Amniotic epithelial cell (primary cell): ENCODE data around the gene COL19A1.

Experiments
- DNase-seq: peaks from one replicate; pipeline ENCODE4 v3.0.0-alpha.2; 2010; ENCODE audit warnings: low read depth

COL19A1 gene

DNA sequence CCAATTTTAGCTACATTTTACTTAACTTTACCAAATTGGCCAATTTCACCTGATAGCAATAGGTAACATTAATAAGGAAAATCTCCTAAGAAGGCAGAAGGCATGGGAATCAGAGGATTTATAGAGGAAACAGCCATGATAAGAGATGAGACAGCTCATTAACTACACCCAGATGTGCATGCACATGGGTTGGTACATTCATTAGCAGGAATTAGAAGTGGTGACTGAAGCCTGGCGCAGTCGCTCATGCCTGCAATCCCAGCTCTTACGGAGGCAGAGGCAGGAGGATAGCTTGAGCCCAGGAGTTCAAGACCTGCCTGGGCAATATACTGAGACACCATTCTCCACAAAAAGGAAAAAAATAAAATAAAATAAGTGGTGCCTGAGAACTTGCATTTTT lies 263.0 kb downstream of the COL19A1 start:
- no peak for DNase-seq

- DNase-seq = no peak
Observed at GRCh38 chr6:70130865-70131264, 264.5 kb downstream of the COL19A1 start.

GRCh38 chr6:70131528-70131927 lies 265.2 kb downstream of the COL19A1 start:
- no peak for DNase-seq

- no peak for DNase-seq
Observed at GRCh38 chr6:70133246-70133645, 266.9 kb downstream of the COL19A1 start.

DNA sequence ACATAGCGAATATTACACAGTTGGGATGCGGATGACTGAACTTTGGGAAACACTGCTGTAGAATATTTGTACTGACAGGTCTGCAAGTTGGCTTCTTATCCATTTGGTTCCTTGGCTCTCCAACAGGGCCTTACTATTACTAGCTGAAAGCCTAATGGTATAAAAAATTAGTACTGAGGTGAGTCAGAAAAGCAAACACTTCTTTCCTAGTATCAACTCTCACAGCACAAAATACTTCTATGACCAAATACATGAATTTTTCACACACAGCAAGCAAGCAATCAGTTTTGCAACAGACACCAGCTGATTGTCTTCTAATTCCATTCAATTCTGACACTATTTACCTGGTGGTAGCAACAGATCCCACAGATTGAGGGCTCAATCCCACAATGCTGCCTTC lies 268.2 kb downstream of the COL19A1 start:
- DNase-seq = no peak

DNA sequence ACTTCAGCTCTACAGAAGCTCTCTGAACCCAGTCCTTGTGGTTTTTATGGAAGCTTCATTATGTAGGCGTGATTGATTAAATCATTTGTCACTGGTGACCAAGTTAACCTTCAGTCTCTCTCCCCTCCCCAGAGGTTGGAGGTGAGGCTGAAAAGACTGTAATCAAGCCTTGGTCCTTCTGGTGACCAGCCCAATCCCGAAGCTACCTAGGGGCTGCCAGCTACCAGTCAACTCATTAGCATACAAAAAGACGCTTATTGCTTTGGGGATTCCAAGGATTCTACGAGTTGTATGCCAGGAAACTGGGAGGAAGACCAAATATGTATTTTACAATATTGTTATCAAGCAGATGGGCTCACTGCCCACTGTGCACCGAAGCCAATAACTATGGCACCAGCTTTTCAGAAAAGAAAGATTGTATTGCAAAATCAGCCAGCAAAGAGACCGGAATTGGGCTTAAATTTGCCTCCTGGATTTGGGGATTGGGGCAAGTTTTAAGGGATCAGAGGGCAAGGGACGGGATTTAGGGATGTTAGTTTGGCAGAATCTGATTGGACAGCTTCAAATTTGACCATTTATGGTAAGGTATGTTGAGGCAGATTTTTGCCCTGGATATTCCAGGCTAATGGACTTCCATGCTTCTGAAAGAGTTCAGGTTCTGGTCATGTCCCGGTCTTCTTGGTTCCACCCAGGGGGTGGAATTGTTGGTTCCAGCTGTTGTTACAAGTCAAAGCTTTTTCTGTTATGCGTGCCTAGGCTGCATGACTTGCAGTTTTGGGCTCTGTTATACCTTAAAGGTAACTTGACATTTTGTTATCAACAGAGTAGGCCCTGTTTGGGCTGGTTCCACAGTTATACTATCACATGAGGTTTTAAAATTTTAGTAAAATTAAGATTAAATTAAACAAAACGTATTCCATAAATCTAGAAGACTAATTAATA lies 269.1 kb downstream of the COL19A1 start:
- DNase-seq = no peak

GRCh38 chr6:70136996-70137395 lies 270.6 kb downstream of the COL19A1 start:
- no peak for DNase-seq

GRCh38 chr6:70140496-70140895 lies 274.1 kb downstream of the COL19A1 start:
- DNase-seq = no peak

- DNase-seq = no peak
Observed at GRCh38 chr6:70142034-70142433, 275.7 kb downstream of the COL19A1 start.

DNA sequence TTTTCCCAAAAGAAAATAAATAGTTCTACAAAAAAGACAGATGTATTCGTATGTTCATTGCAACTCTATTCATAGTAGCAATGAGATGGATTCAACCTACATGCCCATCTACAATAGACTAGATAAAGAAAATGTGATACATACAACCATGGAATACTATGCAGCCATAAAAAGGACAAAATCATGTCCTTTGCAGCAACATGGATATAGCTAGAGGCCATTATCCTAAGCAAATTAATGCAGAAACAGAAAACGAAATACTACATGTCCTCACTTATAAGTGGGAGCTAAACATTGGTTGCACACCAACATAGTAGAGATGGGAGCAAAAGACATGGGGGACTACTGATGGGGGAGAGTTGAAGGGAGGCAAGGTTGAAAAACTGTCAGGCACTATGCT lies 278.8 kb downstream of the COL19A1 start:
- no peak for DNase-seq

DNA sequence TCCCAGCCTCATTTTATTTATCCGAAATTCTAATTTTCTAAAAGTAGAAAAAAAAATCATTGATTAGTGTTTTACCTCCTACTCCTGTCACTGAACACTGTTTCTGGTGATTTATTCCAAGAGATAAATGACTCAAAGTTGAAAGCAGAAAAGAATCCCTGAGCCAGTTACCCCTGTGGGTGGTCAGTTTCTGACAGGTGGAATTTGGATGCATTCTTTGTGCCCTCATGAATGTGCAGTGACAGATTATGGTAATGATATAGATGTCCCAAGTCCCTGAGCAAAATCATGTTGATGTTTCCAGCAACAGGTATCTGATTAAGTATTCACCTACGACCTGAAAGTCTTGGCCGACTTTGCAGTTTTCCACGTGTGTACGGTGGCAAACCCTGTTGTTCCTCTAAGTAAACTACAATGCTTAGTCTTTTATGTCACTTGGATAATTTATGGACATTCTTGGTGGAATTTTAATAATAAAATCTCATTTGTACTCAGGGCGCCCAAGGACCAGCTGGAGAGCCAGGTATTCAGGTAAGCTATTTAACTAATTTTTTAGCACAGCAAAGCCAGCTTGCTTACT lies 282.9 kb downstream of the COL19A1 start:
- DNase-seq = no peak

DNA sequence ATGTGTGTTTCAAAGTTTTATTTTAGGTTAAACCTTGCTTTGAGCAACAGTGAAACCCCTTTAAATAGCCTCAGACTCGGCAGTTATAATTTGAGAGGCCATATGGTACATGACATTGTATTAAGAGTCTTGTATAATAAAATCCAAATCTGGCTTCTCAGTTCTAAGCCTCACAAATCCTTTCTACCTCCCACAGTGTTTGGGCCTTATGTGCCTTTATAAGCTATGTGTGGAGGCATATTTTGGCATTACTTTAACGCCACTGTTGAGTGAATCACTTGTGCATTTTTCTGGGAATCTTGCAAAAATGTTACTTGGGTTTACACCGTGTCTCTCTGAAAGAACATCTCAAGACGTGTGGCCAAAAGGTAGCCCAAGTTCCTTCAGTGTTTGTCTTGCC lies 284.2 kb downstream of the COL19A1 start:
- DNase-seq = no peak

GRCh38 chr6:70151616-70152015 lies 285.3 kb downstream of the COL19A1 start:
- DNase-seq = no peak

DNA sequence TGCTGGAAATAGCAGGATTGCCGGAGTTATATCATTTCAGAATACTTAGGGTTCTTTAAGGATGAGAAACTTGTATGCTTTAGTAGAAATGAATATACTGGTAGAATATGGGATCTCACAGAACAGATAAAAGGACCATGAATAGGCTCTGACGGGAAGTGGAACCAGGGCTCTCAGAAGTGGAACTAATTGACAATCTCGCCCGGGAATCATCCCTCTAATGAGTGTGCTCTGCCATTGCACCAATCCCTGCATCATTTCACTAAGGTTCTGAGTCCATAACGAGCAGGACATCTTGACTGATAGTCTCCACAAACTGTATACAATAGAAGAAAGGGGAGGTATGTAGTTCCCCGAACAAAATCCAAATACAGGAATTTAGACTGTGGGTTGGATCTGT lies 286.4 kb downstream of the COL19A1 start:
- no peak for DNase-seq

DNA sequence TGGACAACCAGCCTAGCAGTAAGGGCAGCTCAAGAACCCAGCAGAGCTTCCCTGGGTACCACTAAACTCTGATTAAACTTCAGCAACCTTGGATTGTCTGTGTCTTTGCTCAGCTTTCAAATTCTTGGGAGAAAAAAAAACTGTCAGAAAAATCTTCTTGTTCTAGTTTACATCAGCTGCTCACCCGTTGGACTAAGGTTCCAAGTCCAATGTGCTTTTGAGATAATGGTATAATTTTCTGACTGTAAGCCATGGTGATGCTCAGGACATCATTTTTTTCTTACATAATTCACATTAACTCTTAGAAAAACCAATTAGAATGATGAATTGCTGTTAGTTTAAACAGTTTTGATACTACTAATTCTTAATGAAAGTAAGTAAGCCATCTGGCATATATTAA lies 290.7 kb downstream of the COL19A1 start:
- no peak for DNase-seq

- DNase-seq = no peak
Observed at GRCh38 chr6:70160276-70160675, 293.9 kb downstream of the COL19A1 start.

DNA sequence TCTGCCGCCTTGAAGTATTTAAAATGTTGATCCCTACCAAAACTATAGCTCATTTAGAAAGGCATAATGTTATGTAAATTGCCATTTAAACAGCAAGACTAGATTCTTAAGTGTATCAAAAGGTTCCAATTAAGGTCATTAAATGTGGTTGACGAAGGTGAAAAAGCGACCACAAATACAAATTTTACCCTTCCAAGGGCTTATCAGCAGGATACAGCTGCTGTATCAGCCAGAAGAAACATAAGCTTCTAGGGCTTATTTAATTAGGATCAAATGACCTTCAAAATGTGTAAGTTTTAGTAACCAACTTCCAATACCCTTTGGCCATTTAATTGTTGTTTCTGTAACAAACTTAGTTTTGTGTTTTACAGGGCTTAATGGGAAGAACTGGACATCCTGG lies 296.6 kb downstream of the COL19A1 start:
- no peak for DNase-seq

DNA sequence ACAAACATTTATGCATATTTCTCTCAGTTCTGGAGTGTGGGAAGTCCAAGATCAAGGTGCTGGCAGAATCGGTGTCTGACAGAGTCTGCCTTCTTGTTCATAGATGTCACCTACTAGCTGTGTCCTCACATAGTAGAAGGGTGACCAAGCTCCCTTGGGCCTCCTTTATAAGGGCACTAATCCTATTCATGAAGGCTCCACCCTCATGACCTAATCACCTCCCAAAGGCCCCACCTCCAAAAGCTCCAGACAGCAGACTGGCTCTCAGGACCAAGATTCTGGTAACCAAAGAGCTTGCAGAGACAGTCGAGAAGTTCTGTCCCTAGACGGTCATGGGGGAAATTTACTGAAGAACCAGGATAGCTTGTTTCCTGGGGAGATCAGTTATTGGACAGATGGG lies 297.4 kb downstream of the COL19A1 start:
- no peak for DNase-seq

DNA sequence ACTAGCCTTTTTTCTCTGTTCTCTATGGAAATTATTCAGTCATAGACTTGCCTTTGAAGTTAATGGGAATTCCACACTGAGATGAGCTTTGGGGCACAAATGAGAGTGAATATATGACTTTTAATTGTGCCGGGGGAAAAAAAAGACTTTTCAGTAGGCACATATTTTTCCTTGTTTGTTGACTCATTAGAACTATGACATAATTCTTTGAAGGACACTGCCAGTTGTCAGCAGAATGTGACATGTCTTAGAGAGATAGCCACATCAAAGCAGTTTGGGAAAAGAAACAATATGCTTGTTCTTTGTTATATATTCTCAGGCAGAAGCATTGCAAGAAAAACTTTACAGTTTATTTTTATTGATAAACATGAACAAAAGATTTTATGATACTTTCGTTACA lies 298.2 kb downstream of the COL19A1 start:
- DNase-seq = no peak

DNA sequence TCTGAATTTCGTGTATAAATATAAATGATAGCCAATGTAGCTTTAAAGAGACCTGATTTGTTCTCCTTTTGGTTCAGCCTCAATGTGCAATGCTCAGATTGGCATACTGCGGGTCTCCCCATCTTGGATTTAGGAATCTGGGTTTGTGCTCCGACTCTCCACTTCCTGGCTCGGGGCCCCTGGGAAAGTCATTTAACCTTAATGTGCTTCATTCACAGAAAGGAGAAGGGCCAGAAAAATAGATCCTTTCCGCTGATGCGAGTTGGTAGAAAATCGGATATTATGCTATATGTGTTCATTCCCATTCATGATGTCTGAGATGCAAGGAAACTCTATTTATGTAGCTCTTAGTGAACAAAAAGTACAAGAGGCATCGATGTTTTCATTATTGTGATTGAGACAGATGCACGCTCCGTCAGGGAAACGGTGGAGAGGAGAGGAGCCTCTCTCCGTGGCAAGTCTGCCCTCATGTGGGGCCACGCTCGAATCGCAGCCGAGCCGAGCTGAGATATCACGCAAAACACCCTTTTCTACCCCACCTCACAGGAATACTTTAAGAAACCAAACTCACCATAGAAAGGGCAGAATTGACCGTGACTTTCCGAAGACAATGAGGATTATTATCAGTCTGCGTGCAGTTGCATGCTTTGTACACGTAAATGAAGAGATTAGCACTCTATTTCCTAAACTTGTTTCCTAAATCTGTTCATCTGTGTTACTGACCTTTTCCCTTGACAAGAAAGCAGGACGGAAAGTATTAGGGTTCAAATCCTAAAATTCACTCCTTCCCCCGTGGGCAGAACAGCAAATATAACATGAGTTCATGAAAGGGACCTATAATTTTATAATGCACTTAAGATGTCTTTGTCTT lies 300.0 kb downstream of the COL19A1 start:
- peak; percentile 11 for DNase-seq

DNA sequence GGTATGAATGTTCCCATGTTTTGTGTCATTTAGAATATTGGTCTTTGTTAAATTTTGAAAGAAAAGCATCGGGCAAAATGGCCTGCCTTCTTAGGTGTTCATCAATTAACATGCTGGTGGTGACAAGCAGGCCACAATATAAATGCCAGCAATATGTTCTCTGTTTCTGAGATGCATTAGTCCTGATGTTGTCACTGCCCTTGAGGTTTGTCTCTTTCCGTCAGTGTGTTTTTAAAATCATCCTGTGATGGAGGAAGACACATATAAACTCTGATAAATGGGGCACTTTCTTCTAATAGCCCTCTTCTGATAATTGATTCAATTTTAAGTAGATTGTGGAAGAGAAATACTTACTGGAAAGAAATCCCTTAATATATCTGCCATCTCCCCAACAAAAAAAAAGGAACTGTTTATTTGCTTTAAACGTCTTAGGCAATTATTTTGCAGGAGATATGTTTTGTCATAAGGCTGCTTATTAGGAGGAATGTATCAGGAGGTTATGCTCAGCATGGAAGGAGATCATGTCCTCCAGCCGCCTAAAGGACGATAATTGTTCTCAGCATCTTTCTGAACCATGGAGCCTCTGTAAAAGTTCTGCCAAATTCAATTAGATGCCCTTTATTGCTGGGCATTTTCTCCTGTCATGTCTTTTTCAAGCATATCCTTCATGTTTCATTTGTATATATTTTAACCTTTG lies 302.5 kb downstream of the COL19A1 start:
- no peak for DNase-seq

GRCh38 chr6:70171236-70171635 lies 304.9 kb downstream of the COL19A1 start:
- DNase-seq = no peak
